WTC11 (cell line): Measurements from ENCODE around the gene EML6. TPM values are rescaled to one million over a fixed set of nuclear protein-coding genes. Genes with fewer than 3 reads are reported as not detected.

ENCODE experiments used
- ATAC-seq: fragments of 200-7000 bp; cut with Tn5 transposase; 2 replicates; pipeline ENCODE4 v1.10.0; 2021; ENCODE audit warnings: mild to moderate bottlenecking, moderate library complexity
- CTCF ChIA-PET: fragments of 300-600 bp; sonication (Branson Sonifier 250); formaldehyde crosslinking; loops from one replicate; lab custom pipeline; 2021; ENCODE audit warnings: antibody characterized with exemption; lab: Charles Lee
- POLR2A ChIA-PET: fragments of 350-600 bp; sonication (Branson Sonifier 250); formaldehyde crosslinking; loops from one replicate; lab custom pipeline; 2021; ENCODE audit warnings: antibody characterized with exemption; lab: Charles Lee
- DNase-seq: peaks from one replicate; pipeline ENCODE4 v3.0.0; 2021; ENCODE audit warnings: low spot score
- H3K27ac Mint-ChIP-seq: 2 replicates; pipeline ENCODE4 v1.8.0; 2021; ENCODE audit warnings: mixed read lengths
- H3K27me3 Mint-ChIP-seq: 2 replicates; pipeline ENCODE4 v1.8.0; 2021; ENCODE audit warnings: low read depth, mild to moderate bottlenecking, moderate library complexity, mixed read lengths
- H3K36me3 Mint-ChIP-seq: 2 replicates; pipeline ENCODE4 v1.8.0; 2021; ENCODE audit warnings: mixed read lengths
- H3K4me1 Mint-ChIP-seq: 2 replicates; pipeline ENCODE4 v1.8.0; 2022; ENCODE audit warnings: mixed read lengths
- H3K4me3 Mint-ChIP-seq: 2 replicates; pipeline ENCODE4 v1.8.0; 2021; ENCODE audit warnings: mild to moderate bottlenecking, moderate library complexity, mixed read lengths
- H3K9me3 Mint-ChIP-seq: 2 replicates; pipeline ENCODE4 v1.8.0; 2021; ENCODE audit warnings: mixed read lengths
- AR ChIP-seq: fragments of 250-450 bp; sonication (Bioruptor Pico); IDR thresholded peaks from 2 replicates; pipeline ENCODE4 v1.9.0; 2021; ENCODE audit warnings: mild to moderate bottlenecking
- CREB1 ChIP-seq: sonication (generic); formaldehyde crosslinking; IDR thresholded peaks from 2 replicates; pipeline ENCODE4 v1.8.0; 2023; ENCODE audit warnings: mild to moderate bottlenecking, missing genetic modification reagents
- E2F4 ChIP-seq: sonication (generic); formaldehyde crosslinking; IDR thresholded peaks from 2 replicates; pipeline ENCODE4 v1.8.1; 2022; ENCODE audit warnings: low read depth, mild to moderate bottlenecking, moderate library complexity, missing genetic modification reagents, borderline replicate concordance
- EMX1 ChIP-seq: fragments of 250-450 bp; sonication (Bioruptor Pico); IDR thresholded peaks from 2 replicates; pipeline ENCODE4 v1.8.0; 2021; ENCODE audit warnings: mild to moderate bottlenecking
- FOXK1 ChIP-seq: sonication (generic); formaldehyde crosslinking; IDR thresholded peaks from 2 replicates; pipeline ENCODE4 v1.8.0; 2022; ENCODE audit warnings: mild to moderate bottlenecking, moderate library complexity, missing genetic modification reagents
- GRHL2 ChIP-seq: fragments of 250-450 bp; sonication (Bioruptor Pico); IDR thresholded peaks from 2 replicates; pipeline ENCODE4 v1.8.0; 2022; ENCODE audit warnings: mild to moderate bottlenecking, moderate library complexity; ENCODE audit not compliant: insufficient replicate concordance, severe bottlenecking
- IRF1 ChIP-seq: sonication (generic); formaldehyde crosslinking; IDR thresholded peaks from 2 replicates; pipeline ENCODE4 v1.8.0; 2023; ENCODE audit warnings: missing genetic modification reagents
- NFATC4 ChIP-seq: fragments of 250-450 bp; sonication (Bioruptor Pico); IDR thresholded peaks from 2 replicates; pipeline ENCODE4 v1.9.0; 2021; ENCODE audit warnings: mild to moderate bottlenecking
- NFE2L1 ChIP-seq: sonication (generic); formaldehyde crosslinking; IDR thresholded peaks from 2 replicates; pipeline ENCODE4 v1.8.1; 2023; ENCODE audit warnings: missing genetic modification reagents
- OVOL2 ChIP-seq: fragments of 250-450 bp; sonication (Bioruptor Pico); IDR thresholded peaks from 2 replicates; pipeline ENCODE4 v1.9.0; 2021; ENCODE audit warnings: mild to moderate bottlenecking, borderline replicate concordance
- PREB ChIP-seq: sonication (generic); formaldehyde crosslinking; IDR thresholded peaks from 2 replicates; pipeline ENCODE4 v1.8.1; 2022; ENCODE audit warnings: mild to moderate bottlenecking, missing genetic modification reagents, moderate library complexity, borderline replicate concordance
- SMAD3 ChIP-seq: sonication (generic); formaldehyde crosslinking; IDR thresholded peaks from 2 replicates; pipeline ENCODE4 v1.8.0; 2022; ENCODE audit warnings: missing genetic modification reagents, mild to moderate bottlenecking, borderline replicate concordance
- SMAD4 ChIP-seq: sonication (generic); formaldehyde crosslinking; IDR thresholded peaks from 2 replicates; pipeline ENCODE4 v1.8.0; 2022; ENCODE audit warnings: mild to moderate bottlenecking, missing genetic modification reagents
- SP1 ChIP-seq: sonication (generic); formaldehyde crosslinking; conservative IDR thresholded peaks from 2 replicates; pipeline ENCODE4 v1.8.1; 2022; ENCODE audit warnings: missing genetic modification reagents
- TP53 ChIP-seq: sonication (generic); formaldehyde crosslinking; IDR thresholded peaks from 2 replicates; pipeline ENCODE4 v1.8.1; 2023; ENCODE audit warnings: mild to moderate bottlenecking, missing genetic modification reagents
- ZNF121 ChIP-seq: sonication (generic); formaldehyde crosslinking; IDR thresholded peaks from 2 replicates; pipeline ENCODE4 v1.8.0; 2023; ENCODE audit warnings: missing genetic modification reagents
- ZNF281 ChIP-seq: sonication (generic); formaldehyde crosslinking; IDR thresholded peaks from 2 replicates; pipeline ENCODE4 v1.8.0; 2023; ENCODE audit warnings: mild to moderate bottlenecking, missing genetic modification reagents
- ZNF317 ChIP-seq: sonication (generic); formaldehyde crosslinking; IDR thresholded peaks from 2 replicates; pipeline ENCODE4 v1.8.1; 2023; ENCODE audit warnings: low read depth, mild to moderate bottlenecking, moderate library complexity, missing genetic modification reagents, borderline replicate concordance
- ZNF396 ChIP-seq: fragments of 250-450 bp; sonication (Bioruptor Pico); IDR thresholded peaks from 2 replicates; pipeline ENCODE4 v1.8.0; 2021; ENCODE audit warnings: mild to moderate bottlenecking, moderate library complexity, borderline replicate concordance
- ZNF423 ChIP-seq: fragments of 250-450 bp; sonication (Bioruptor Pico); IDR thresholded peaks from 2 replicates; pipeline ENCODE4 v2.1.2; 2022; ENCODE audit warnings: mild to moderate bottlenecking, moderate library complexity
- ZNF671 ChIP-seq: fragments of 250-450 bp; sonication (Bioruptor Pico); IDR thresholded peaks from 2 replicates; pipeline ENCODE4 v1.8.0; 2021; ENCODE audit warnings: mild to moderate bottlenecking
- total RNA-seq: library from RNA; stranded (reverse); gene quantifications from 3 replicates; pipeline ENCODE4 v1.2.3, GENCODE V29; 2021
- TF ChIP-seq, protein P1 (sequence below): sonication (generic); formaldehyde crosslinking; IDR thresholded peaks from 2 replicates; pipeline ENCODE4 v1.8.1; 2022; ENCODE audit warnings: missing genetic modification reagents, borderline replicate concordance
- TF ChIP-seq, protein P2 (sequence below): fragments of 250-450 bp; sonication (Bioruptor Pico); IDR thresholded peaks from 2 replicates; pipeline ENCODE4 v2.1.2; 2022; ENCODE audit warnings: mild to moderate bottlenecking, moderate library complexity

Gene EML6
- total RNA-seq, 1 experiment from 2014 or later: 2.1 TPM

GRCh38 chr2:54895730-54896129 is 172.3 kb downstream of the EML6 start:
- Mint-ChIP-seq H3K27ac (no peak overlapping the region), H3K27me3 (no peaks in the 10 kb centered on the region), H3K36me3 (no peaks in the 10 kb centered on the region), H3K9me3 (peaks cover 15% of the 10 kb centered on the region), H3K4me3 (no peak overlapping the region), H3K4me1 (no peaks in the 10 kb centered on the region)
- no peak for DNase-seq
- no peak for ATAC-seq
- ChIA-PET POLR2A (no interaction called here), CTCF (no interaction called here)
- no peak for TF ChIP-seq ZNF423
- no peak for TF ChIP-seq PREB (CRISPR knock-in tag)
- TF ChIP-seq CREB1: no peak
- TF ChIP-seq GRHL2 (CRISPR knock-in tag): no peak
- TF ChIP-seq ZNF281 (CRISPR knock-in tag): no peak
- no peak for TF ChIP-seq SMAD4 (CRISPR knock-in tag)
- TF ChIP-seq, protein P1, sequence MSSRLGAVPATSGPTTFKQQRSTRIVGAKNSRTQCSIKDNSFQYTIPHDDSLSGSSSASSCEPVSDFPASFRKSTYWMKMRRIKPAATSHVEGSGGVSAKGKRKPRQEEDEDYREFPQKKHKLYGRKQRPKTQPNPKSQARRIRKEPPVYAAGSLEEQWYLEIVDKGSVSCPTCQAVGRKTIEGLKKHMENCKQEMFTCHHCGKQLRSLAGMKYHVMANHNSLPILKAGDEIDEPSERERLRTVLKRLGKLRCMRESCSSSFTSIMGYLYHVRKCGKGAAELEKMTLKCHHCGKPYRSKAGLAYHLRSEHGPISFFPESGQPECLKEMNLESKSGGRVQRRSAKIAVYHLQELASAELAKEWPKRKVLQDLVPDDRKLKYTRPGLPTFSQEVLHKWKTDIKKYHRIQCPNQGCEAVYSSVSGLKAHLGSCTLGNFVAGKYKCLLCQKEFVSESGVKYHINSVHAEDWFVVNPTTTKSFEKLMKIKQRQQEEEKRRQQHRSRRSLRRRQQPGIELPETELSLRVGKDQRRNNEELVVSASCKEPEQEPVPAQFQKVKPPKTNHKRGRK (CRISPR knock-in tag): no peak
- TF ChIP-seq NFE2L1 (CRISPR knock-in tag): no peak
- TF ChIP-seq SMAD3 (CRISPR knock-in tag): no peak
- no peak for TF ChIP-seq SP1 (CRISPR knock-in tag)
- TF ChIP-seq E2F4: no peak
- no peak for TF ChIP-seq IRF1

DNA sequence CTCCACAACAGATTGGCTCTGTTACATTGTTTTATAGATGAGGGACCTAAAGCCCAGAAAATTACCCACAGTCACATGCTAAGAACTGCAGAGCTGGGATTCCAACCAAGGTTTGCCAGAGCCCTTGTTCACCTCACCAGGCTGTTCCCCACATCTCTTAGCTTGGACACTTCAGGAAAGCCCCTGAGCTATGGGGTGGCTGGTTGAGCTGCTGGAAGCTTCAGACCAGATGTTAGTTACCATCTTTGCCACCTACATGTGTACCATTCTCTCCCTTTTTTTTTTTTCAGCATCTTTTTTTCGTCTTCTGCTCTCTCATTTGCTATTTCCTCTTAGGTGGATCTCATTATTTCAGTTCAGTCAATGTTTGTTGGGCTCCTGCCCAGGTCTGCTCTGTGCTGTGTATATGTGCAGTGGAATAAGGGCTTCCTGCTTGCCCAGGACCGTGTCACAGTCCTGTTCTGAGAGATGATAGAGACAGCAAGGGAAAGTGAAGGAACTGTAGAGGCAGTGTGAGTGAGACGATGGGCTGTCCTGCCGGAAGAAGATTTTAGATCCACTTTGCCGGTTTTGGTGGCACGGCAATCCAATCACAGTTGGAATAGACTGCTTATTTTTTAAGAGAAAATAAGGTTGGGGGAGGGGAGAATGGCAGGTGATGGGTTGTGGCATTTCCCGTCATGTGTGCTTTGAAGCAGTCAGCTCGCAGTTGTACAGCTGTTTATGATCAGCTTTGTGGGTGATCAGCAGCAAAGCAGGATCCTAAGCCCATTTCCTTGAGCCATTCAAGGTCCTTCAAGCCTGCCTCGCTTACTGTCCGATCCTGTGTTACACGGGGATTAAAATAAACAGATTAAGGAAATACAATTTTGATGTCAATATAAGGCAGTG is 174.2 kb downstream of the EML6 start:
- POLR2A ChIA-PET: no interaction called here
- CTCF ChIA-PET: interaction anchor here (1.1 kb wide), 2 partner anchors 19 to 278 kb away, joined by 3 read pairs; no protein-coding TSS in a partner anchor
- H3K4me3 Mint-ChIP-seq: no peak overlapping the region
- no peaks in the 10 kb centered on the region for H3K27me3 Mint-ChIP-seq
- no peaks in the 10 kb centered on the region for H3K4me1 Mint-ChIP-seq
- DNase-seq (no peak), ATAC-seq (no peak)
- H3K27ac Mint-ChIP-seq: no peak overlapping the region
- H3K9me3 Mint-ChIP-seq: peaks cover 15% of the 10 kb centered on the region
- TF ChIP-seq, protein P2, sequence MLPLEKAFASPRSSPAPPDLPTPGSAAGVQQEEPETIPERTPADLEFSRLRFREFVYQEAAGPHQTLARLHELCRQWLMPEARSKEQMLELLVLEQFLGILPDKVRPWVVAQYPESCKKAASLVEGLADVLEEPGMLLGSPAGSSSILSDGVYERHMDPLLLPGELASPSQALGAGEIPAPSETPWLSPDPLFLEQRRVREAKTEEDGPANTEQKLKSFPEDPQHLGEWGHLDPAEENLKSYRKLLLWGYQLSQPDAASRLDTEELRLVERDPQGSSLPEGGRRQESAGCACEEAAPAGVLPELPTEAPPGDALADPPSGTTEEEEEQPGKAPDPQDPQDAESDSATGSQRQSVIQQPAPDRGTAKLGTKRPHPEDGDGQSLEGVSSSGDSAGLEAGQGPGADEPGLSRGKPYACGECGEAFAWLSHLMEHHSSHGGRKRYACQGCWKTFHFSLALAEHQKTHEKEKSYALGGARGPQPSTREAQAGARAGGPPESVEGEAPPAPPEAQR (CRISPR knock-in tag): no peak
- TF ChIP-seq SMAD4 (CRISPR knock-in tag): no peak
- no peak for TF ChIP-seq SP1 (CRISPR knock-in tag)
- TF ChIP-seq OVOL2 (CRISPR knock-in tag): no peak
- TF ChIP-seq ZNF396 (CRISPR knock-in tag): no peak
- TF ChIP-seq ZNF121 (CRISPR knock-in tag): no peak
- TF ChIP-seq ZNF671 (CRISPR knock-in tag): no peak
- no peak for TF ChIP-seq EMX1 (CRISPR knock-in tag)
- no peak for TF ChIP-seq ZNF317 (CRISPR knock-in tag)
- no peak for TF ChIP-seq TP53 (CRISPR knock-in tag)
- TF ChIP-seq NFATC4 (CRISPR knock-in tag): no peak
- no peak for TF ChIP-seq AR
- TF ChIP-seq FOXK1: no peak
- no peaks in the 10 kb centered on the region for H3K36me3 Mint-ChIP-seq
